Erythroblast (primary cell): ENCODE measurements around the gene MYO1E.

Experiments used
- DNase-seq, 2 experiments: peaks; one replicate each; lab custom pipeline; 2025; lab: John Stamatoyannopoulos, UW
- GATA1 ChIP-seq: IDR thresholded peaks from 2 replicates; pipeline ENCODE4 v1.6.1; 2011; ENCODE audit warnings: low read depth, mild to moderate bottlenecking, control low read depth, low read length, moderate library complexity
- POLR2A ChIP-seq: IDR thresholded peaks from 2 replicates; pipeline ENCODE4 v1.6.1; 2011; ENCODE audit warnings: mild to moderate bottlenecking, low read length

MYO1E gene

DNA sequence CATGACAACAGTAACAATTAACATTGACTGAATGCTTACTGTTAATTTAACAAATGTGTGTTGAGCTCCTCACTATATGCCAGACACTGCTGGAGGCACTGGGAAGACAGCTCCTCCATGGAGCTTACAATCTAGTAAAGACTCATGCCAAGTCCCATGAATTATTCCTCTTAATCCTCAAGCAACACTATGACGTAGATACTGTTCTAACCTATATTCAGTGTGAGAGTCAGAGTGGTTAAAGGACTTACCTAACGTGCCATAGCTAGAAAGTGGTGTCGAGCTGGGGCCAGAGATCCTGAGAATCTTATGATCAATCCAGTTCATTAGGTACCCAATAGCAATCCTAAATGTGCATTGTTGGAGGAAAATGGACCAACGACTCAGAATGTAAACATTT lies 43.6 kb downstream of the MYO1E start:
- TF ChIP-seq GATA1 (no peak), POLR2A (no peak)
- DNase-seq: no peak

DNA sequence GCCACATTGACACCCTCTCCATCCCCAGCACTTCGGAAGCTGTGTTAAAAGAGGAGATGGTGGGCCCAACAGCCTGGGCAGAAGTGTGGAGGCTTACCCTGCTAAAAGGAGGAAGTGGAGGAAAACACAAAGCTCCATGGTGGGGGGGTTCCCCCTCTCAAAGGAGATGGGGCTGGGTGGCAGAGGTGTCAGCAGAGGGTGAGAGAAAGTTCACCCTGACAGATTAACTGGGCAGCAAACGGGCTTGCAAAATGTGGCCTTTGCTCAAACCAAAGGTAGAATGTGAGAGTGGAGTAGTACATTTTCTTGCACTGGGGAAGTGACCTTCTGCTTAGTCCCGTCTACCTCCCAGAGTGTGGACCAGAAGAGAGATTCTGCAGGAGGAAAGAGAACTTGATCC lies 44.7 kb downstream of the MYO1E start:
- TF ChIP-seq POLR2A: no peak
- no peak for TF ChIP-seq GATA1
- no peak for DNase-seq

DNA sequence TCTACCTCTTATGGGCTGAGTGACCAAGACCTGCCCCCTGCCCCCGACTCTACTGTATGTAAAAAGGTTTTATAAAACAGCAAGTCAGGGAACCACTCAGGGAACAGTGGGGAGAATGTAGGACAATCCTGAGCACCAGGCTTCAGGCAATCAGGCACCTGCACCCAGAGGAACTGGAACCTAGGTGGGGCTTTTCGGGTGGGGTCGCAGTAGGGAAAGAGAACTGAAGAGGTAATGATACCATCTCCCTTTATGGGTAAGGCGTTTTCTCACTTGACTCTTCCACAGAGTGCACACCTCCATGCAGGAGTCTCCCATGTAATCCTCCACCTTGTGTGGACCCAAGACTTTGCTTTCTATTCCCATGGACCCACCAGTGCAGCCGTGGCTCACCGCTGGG lies 45.8 kb downstream of the MYO1E start:
- DNase-seq: no peak
- TF ChIP-seq GATA1: no peak

DNA sequence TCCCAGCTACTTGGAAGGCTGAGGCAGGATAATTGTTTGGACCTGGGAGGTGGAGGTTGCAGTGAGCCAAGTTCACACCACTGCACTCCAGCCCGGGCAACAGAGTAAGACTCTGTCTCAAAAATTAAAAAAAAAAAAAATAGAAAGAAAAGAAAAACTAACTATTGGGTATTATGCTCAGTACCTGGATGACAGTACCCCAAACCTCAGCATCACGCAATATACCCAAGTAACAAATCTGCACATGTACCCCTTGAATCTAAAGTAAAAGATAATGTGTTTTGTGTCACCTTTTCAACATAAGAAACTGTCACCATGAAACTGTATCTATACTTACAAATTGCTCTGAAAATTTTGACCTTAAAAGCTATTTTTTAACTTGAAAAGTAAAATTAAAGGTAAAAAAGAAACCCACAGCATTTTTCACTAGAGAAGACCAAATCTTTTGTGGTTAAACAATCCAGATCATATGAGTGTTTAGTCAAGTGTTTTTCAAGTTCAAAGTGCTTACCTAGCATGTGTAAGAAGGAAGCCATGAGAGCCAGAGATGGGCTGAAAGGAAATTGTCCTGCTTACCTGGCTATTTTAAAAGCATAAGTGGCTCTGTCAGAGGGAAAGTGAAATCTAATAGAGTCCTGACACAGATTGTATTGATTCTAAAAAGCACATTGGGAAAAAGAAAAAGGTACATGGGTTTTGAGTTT lies 50.5 kb downstream of the MYO1E start:
- TF ChIP-seq GATA1 (no peak), POLR2A (no peak)
- DNase-seq: no peak

DNA sequence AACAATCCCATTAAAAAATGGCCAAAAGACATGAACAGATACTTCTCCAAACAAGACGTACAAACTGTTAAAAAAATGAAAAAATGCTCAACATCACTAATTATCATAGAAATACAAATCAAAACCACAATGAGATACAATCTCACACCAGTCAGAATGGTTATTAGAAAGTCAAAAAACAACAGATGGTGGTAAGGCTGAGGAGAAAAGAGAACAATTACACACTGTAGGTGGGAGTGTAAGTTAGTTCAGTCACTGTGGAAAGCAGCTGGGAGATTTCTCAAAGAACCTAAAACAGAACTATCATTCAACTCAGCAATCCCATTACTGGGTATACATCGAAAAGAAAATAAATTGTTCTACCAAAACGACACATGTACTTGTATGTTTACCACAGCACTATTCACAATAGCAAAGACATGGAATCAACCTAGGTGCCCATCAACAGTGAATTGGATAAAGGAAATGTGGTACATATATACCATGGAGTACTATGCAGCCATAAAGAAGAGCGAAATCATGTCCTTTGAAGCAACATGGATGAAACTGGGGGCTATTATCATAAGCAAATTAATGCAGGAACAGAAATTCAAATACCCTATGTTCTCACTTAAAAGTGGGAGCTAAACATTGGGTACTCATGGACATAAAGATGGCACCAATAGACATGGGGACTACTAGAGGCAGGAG lies 51.5 kb downstream of the MYO1E start:
- no peak for DNase-seq
- TF ChIP-seq POLR2A (no peak), GATA1 (no peak)

DNA sequence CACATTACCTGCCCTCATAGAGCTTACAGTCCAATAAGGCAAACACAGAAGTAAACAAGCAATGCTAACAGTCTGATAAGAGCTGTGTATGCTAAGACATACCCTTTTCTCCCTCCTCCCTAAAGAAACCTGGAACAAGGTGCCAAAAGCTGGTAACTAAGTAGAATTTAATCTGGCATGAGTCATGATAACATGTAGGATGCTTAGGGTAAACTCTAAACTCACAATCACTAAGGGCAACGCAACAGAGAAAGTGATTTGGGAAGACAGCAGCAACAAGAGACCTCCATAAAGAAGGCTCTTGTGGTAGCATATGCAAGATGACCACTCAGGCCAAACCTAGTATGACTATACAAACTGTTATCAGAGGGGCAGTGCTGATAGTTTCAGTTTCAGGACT lies 55.5 kb downstream of the MYO1E start:
- DNase-seq: no peak
- TF ChIP-seq POLR2A (no peak), GATA1 (no peak)

DNA sequence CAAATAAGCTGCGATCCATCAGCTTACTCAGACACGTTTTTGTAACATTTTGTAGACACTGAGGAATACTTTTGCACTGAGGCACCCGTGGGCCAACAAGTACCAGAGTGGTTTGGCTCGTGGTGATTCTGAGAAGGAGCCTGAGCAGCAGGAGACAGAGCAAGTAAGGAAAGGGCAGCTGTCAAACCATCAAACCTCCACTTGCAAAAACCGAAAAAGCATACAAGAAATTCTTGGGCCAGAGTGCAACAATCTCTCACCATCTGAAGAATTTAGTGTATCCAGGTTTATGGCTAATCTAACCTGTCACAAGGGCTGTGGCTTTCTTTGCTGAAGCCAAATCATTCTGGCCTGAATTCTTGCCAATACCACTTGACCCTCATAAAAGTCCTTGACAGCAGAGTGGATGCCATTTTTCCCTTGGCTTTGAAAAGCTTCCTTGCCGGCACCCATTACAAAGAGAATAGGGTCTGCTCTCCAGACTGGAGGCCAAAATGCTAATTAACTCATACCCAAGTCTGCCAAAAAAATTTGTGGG lies 56.7 kb downstream of the MYO1E start:
- TF ChIP-seq POLR2A (no peak), GATA1 (no peak)

DNA sequence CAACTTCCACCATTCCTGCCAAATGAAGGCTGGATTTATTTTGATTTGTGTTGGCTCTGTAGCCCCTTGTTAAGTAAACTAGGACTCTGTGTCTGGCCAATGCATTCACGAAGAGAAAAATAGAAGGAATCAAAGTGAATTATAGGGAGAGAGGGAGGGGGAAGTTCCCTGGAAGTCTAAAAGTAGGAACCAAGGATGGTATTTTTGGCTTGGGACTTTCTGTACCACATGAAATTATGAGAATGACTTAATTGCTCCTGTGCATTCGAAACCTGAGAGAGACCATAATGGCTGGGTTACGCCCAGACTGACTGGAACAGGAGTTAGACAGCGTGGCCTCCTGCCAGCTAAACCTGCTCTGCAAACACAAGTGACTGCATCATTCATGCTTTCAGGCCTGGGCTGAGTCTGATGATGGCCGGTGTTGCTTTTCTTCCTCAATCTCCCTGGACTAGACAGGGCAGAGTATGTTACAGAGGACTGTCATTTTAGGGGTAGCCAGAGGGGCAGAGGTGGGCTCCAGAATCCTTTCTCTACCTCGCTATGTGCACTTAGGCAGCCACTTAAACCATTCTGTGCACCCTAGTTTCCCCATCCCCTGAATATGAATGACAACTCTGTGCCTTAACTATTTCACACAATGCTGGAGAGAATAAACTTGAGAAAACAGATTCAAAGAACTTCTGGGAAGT lies 58.9 kb downstream of the MYO1E start:
- no peak for TF ChIP-seq POLR2A
- TF ChIP-seq GATA1: no peak
- no peak for DNase-seq

More for the DNA sequence above, 56.7 kb downstream of the MYO1E start:
- DNase-seq: no peak

DNA sequence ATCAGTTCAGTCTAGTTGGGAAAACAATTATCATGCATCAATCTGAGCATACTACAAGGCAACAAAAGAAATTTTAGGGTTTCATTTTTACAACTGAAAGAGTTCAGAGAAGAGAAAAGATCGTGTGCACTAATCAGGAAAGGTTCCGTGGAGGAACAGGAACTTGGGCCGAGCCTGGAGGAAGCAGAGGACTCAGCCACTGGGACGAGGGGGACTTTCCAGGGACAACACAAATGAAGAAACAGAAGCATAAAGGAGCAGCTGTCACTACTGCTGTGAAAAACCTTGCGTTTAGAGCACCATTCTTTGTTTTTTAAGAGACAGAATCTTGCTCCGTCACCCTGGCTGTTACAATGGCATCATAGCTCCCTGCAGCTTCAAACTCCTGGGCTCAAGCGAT lies 60.5 kb downstream of the MYO1E start:
- TF ChIP-seq GATA1 (no peak), POLR2A (no peak)

DNA sequence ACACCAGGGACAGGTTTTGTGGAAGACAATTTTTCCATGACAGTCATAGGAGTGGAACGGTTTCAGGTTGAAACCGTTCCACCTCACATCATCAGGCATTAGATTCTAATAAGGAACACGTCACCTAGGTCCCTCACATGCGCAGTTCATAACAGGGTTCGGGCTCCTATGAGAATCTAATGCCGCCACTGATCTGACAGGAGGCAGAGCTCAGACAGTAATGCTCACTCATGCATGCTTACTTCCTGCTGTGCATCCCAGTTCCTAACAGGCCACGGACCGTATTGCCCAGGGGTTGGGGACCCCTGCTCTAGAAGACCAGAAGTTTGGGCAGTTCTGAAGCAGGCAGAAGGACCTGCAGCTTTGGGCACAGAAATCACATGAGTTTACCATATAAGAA lies 61.5 kb downstream of the MYO1E start:
- TF ChIP-seq GATA1: no peak
- no peak for TF ChIP-seq POLR2A
- DNase-seq: no peak

More for the DNA sequence above, 60.5 kb downstream of the MYO1E start:
- DNase-seq: no peak

DNA sequence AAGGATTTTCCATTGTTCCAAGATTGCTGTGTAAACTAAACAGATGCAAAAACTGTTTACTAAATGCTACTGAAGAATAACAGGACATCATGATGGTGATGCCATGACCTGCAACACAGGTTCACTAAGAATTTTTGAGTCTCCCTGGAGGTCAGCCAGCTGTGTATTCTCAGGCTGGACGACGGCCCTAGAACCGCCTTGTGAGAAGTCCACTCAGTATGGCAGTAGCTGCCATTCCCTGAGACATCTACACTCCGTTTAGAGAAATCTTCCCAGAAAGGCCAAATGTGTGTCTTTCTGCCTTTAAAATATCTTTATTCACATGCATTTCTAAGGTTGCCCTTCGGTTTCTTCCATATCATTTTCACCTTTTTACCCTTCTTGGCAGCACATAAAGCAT lies 63.3 kb downstream of the MYO1E start:
- no peak for DNase-seq
- TF ChIP-seq POLR2A: no peak

DNA sequence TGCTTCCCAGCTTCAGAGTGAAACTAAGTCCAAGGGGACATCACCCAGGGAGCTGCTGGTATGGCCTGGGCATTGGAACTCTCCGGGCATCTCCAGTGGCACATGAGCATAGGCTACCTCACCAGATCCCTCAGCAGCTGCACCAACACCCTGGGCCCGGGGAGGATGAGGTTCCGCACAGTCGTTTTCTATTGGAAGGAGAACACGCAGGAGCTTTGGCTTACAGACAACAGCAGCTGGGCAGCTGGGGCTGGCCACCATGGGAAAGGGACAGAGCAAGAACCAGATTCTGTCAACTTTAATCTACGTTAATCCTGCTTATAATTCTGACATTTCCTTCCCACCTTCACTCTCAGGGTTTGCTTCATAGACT lies 65.5 kb downstream of the MYO1E start:
- no peak for DNase-seq
- TF ChIP-seq POLR2A (no peak), GATA1 (no peak)

DNA sequence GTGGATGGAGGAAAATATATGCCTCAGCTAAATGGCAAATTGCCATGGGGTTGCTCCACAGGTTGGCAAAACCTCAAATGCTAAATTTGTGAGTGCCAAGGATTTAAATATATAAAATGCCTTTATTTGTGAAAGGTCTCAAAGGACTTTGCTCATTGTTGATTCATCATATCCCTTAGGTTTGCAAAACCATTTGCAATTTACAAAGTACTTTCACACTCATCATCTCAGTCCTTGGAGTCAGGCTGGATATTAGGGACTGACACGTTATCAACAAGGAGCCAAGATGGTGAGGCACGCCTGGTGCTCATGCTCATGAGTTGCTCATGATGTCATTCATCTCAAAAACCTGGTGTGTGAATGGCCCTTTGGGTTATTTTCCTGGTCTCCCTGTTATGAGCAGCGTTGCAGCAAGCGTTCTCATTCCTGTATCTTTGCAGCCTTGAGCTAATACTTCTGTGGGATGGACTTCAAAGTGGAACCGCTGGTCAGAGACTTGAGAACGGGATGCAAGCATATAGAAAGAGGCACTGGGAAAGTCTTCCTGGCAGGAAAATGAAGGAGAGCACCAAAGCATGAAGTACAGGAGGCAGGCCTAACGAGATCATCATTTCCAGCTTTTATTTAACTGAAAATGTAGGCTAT lies 66.0 kb downstream of the MYO1E start:
- no peak for DNase-seq
- no peak for TF ChIP-seq GATA1
- no peak for TF ChIP-seq POLR2A

DNA sequence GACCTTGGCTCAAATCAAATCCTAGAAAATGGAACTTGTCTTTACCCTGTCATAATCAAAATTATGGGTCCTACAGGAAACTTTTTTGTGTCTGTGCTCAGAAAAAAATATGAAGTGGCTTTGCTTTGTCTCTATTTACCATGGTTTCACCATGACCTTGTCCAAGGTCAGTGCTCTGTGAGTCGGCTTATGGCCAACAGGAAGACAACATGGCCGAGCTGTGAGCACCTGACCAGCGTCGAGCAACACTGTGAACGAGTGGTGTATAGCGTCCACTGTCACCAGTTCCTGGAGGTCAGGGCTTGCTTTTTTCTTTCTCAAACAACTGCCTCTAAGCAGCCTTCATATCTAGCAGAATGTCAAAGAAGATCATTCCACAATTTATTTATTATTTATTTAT lies 67.9 kb downstream of the MYO1E start:
- TF ChIP-seq GATA1: no peak
- DNase-seq: no peak
